HL-60 (cell line): ENCODE results near the gene MLYCD.

Experiments used
- DNase-seq, 2 experiments: peaks; one replicate each; pipeline ENCODE4 v3.0.0-alpha.2; 2010 to 2020; ENCODE audit warnings: low read depth in 1 of 2, low spot score in 1 of 2
- H3K27ac ChIP-seq: fragments of 250-450 bp; sonication (Bioruptor Pico); replicated peaks from 2 replicates; pipeline ENCODE4 v1.5.1; 2020; ENCODE audit warnings: mild to moderate bottlenecking, moderate library complexity
- H3K27me3 ChIP-seq: fragments of 250-450 bp; sonication (Bioruptor Pico); 2 replicates; pipeline ENCODE4 v1.5.1; 2021; ENCODE audit warnings: mild to moderate bottlenecking, moderate library complexity; ENCODE audit not compliant: insufficient read depth, poor library complexity, severe bottlenecking
- H3K4me3 ChIP-seq: replicated peaks from 2 replicates; pipeline ENCODE4 v1.5.1; 2011; ENCODE audit warnings: mild to moderate bottlenecking, control low read depth, low read length; ENCODE audit not compliant: insufficient read depth
- CTCF ChIP-seq: IDR thresholded peaks from one replicate; pipeline ENCODE4 v1.5.1; 2011; ENCODE audit warnings: low read length, control low read depth, inconsistent platforms; ENCODE audit not compliant: insufficient read depth
- GABPA ChIP-seq: IDR thresholded peaks from 2 replicates; pipeline ENCODE4 v1.6.1; 2012; ENCODE audit warnings: low read depth
- POLR2AphosphoS5 ChIP-seq: IDR thresholded peaks from 2 replicates; pipeline ENCODE4 v1.6.1; 2012; ENCODE audit warnings: low read depth
- SPI1 ChIP-seq: IDR thresholded peaks from 2 replicates; pipeline ENCODE4 v1.6.1; 2012; ENCODE audit warnings: low read depth, mild to moderate bottlenecking, borderline replicate concordance
- TF ChIP-seq, protein P1 (sequence below): IDR thresholded peaks from 2 replicates; pipeline ENCODE4 v1.6.1; 2012; ENCODE audit warnings: low read depth; ENCODE audit not compliant: insufficient replicate concordance

Gene MLYCD

GRCh38 chr16:83968891-83969649 is 70.2 kb downstream of the MLYCD start:
- no peak overlapping the region for H3K4me3 ChIP-seq
- no peak overlapping the region for H3K27ac ChIP-seq
- no peak for DNase-seq
- peaks cover 16% of the 10 kb centered on the region for H3K27me3 ChIP-seq
- TF ChIP-seq, protein P1, sequence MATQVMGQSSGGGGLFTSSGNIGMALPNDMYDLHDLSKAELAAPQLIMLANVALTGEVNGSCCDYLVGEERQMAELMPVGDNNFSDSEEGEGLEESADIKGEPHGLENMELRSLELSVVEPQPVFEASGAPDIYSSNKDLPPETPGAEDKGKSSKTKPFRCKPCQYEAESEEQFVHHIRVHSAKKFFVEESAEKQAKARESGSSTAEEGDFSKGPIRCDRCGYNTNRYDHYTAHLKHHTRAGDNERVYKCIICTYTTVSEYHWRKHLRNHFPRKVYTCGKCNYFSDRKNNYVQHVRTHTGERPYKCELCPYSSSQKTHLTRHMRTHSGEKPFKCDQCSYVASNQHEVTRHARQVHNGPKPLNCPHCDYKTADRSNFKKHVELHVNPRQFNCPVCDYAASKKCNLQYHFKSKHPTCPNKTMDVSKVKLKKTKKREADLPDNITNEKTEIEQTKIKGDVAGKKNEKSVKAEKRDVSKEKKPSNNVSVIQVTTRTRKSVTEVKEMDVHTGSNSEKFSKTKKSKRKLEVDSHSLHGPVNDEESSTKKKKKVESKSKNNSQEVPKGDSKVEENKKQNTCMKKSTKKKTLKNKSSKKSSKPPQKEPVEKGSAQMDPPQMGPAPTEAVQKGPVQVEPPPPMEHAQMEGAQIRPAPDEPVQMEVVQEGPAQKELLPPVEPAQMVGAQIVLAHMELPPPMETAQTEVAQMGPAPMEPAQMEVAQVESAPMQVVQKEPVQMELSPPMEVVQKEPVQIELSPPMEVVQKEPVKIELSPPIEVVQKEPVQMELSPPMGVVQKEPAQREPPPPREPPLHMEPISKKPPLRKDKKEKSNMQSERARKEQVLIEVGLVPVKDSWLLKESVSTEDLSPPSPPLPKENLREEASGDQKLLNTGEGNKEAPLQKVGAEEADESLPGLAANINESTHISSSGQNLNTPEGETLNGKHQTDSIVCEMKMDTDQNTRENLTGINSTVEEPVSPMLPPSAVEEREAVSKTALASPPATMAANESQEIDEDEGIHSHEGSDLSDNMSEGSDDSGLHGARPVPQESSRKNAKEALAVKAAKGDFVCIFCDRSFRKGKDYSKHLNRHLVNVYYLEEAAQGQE = no peak
- TF ChIP-seq GABPA = no peak
- TF ChIP-seq POLR2AphosphoS5 = no peak
- TF ChIP-seq CTCF = no peak
- no peak for TF ChIP-seq SPI1

GRCh38 chr16:83969771-83970429 is 71.0 kb downstream of the MLYCD start:
- Histone ChIP-seq H3K27me3 (peaks cover 16% of the 10 kb centered on the region), H3K4me3 (no peak overlapping the region), H3K27ac (no peak overlapping the region)
- TF ChIP-seq CTCF (no peak), GABPA (no peak), POLR2AphosphoS5 (no peak), SPI1 (no peak)
- TF ChIP-seq, protein P1 = no peak
- DNase-seq = no peak

- Histone ChIP-seq H3K27me3 (peaks cover 16% of the 10 kb centered on the region), H3K27ac (no peak overlapping the region), H3K4me3 (no peak overlapping the region)
- TF ChIP-seq POLR2AphosphoS5 (no peak), SPI1 (no peak), GABPA (no peak)
- no peak for DNase-seq
Measured at GRCh38 chr16:83970430-83970815, 71.5 kb downstream of the MLYCD start.
